Erythroblast (primary cell): ENCODE results near the gene PRSS53.

ENCODE experiments used
- GATA1 ChIP-seq: IDR thresholded peaks from 2 replicates; pipeline ENCODE4 v1.6.1; 2011; ENCODE audit warnings: low read depth, mild to moderate bottlenecking, control low read depth, low read length, moderate library complexity
- POLR2A ChIP-seq: IDR thresholded peaks from 2 replicates; pipeline ENCODE4 v1.6.1; 2011; ENCODE audit warnings: mild to moderate bottlenecking, low read length

DNA sequence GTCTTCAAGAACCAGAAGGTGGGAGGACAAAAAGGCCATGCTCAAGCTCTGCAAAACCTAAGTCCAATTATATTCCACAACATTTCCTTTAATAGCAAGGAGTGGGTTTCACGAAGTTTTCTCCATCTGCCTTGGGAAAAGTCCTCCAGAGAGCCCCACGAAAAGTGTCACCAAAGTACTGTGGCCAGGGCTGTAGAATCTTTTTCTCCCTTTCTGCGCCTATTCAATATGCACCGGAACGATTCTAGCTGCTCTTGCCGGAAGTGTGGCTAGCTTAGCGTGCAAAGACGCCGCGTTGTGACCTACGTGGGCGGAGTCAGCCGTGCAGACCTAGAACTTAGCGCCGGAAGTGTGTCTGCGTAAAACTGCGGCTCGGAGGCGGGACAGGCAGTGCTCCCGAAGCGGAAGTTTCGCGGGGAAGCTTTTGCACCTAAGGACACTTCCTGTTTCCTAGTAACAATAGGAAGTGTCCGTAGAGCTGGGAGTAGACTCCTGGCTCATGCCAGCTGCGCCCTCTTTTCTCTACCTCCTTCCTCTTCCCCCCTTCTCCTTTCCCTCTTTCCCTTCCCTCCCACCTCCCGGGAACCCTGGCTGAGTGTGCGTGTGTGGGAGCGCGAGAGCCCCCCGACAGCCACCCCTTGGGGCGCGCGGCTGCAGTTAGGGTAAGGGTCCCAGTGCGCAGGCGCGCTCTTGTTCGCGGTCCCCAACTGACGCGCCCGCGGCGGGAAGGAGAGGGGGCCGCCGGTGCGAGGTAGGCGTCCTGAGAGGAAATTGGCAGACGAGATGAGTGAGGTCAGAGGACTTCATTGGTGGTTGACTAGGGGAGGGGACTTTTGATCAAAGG is 14.6 kb downstream of the PRSS53 start, which contains the start of the genes ZNF646 and ZNF668:
- TF ChIP-seq POLR2A (peak; percentile 96), GATA1 (no peak)
